ENCODE measurements around the gene NKAPD1. TPM values are rescaled to one million over a fixed set of nuclear protein-coding genes. Genes with fewer than 3 reads are reported as not detected.

The NKAPD1 gene, protein sequence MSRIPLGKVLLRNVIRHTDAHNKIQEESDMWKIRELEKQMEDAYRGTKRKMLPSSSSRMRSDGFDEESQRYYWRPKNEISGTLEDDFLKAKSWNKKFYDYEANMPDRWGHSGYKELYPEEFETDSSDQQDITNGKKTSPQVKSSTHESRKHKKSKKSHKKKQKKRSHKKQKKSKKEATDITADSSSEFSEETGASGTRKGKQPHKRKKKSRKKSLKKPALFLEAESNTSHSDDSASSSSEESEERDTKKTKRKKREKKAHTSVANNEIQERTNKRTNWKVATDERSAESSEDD
- total RNA-seq, result 31.3 TPM

DNA sequence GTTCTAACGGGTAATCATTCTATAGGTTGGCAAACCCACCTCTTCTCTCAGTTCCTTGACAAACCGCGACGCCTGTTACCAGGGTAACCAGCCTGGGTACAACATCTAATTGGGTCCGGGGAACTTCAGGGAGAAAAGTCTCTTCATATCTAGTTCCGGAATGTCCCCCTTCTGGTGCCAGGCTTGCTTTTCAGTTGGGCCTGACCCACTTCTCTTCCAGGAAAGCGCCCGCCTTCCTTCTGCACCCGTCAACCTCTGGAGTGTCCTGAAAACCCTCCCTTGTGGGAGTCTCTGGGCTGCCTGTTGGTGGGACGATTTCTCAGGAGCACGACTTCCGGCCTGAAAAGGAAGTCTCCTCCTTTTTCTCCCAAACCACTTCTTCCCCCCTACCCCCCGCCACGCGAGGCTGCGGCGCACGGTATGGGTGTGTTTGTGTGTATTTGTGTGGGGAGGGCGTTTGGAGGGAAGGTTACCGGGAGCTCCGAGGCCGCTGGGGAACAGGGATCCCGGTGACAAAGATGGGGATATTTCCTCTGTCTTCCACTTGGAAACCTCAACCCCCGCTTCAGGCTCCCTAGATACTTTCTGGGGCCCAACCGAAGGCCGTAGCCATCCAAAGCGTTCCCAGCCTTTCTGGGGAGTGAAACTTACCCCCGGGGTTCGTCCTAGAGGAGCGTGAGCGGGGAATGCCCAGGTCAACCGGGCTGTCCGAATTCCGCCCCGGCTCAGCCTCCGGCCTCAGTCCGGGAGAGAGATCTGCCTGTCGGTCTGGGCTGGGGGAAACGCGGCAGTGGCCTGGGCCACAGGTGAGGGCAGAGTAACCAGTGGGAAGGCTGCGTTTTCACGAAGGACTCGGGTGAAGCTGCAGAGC is at the start of gene NKAPD1, which contains the start of gene PIH1D2:
NKAPD1 (plus strand) TSS at position 359 of the 871 bp plus-strand sequence. CDS start 1,276 bp downstream, outside the sequence.
PIH1D2 (minus strand) TSS at position 77 of the 871 bp plus-strand sequence. CDS start 843 bp downstream, outside the sequence.

DNA sequence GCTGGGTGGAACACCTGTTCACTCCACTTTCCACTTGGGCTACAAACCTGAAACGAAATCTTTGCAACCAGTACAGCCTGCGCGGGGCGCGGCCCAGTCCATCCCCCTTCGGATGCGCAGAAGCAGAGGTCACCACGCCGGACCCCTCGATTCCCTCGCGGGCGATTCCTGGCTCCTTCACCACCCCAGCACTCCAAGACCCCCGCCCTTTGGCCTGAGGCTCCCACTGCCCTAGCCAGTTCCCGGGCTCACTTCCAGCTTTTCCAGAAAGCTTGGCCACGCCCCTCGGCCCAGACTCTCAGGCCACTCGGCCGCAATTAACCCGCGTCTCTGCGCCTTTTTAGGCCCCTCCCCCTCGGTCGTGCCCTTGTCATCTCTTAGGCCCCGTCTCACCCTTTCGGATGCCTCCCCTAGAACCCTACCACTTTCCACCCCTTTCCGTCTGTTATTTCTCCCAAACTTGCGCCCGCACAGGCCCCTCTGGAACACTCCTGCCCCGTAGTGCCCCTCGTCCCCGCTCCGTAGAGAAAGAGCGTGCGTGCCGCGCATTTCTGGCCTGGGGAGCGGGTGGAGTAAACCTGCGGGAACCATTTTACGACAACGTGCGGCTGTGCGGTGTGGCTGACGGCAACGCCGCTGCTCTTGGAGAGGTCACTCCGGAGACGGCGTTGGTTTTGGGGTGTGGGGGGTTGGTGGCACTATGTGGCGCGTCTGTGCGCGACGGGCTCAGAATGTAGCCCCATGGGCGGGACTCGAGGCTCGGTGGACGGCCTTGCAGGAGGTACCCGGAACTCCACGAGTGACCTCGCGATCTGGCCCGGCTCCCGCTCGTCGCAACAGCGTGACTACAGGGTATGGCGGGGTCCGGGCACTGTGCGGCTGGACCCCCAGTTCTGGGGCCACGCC is 49.1 kb upstream of the NKAPD1 start, which contains the start of gene DLAT:
DLAT (plus strand) TSS at position 636 of the 906 bp plus-strand sequence; CDS start at position 701, 65 bp downstream.

DNA sequence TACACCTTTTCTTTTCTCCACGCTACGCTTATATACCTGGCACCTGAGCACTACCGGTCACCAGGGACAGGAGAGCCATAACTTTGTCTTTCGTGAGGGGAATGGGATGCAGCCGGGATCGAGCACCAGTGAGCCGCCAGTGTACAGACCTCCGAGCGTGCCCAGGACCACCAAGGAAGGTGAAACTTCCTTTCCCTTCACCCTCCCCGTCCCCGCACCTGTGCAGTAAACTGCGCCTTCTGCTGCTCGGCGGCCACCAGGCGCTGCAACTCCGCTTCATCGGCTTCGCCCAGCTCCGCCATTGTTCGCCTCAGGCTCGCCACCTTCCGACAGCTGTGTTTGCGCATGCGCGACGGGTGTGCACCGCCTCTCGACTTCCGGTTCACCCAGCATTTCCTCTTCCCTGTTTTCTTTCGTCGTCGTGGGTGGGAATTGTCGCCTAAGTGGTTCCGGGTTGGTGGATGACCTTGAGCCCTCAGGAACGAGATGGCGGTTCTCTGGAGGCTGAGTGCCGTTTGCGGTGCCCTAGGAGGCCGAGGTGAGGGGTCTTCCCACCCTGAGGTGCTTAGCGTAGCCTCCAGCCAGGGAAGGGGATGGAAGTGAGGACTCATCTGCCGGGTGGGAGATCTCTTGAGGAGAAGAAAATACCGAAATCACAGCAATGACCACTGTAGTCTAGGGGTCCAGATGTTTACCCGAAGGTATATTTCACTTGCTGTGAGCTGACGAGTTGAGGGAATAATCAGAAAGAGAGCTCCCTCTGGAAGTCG is 12.5 kb downstream of the NKAPD1 start, which contains the start of the genes SDHD and TIMM8B:
SDHD (plus strand) TSS at position 452 of the 770 bp plus-strand sequence; CDS start at position 487, 35 bp downstream.
TIMM8B (minus strand) TSS at position 335 of the 770 bp plus-strand sequence; CDS start at position 302, 33 bp downstream.

Other genes with a start within 250 kb of the NKAPD1 start
- 67.5 TPM for gene ALG9, start 202.7 kb upstream of the NKAPD1 start, total RNA-seq
- gene FDXACB1, start 195.1 kb upstream of the NKAPD1 start, total RNA-seq, result 4.9 TPM
- 14.3 TPM for gene CFAP68, start 194.8 kb upstream of the NKAPD1 start, total RNA-seq
- gene CRYAB, start 162.5 kb upstream of the NKAPD1 start, total RNA-seq, result 492 TPM
- 1.9 TPM for gene HSPB2, start 161.6 kb upstream of the NKAPD1 start, total RNA-seq
- gene C11orf52, start 155.4 kb upstream of the NKAPD1 start, total RNA-seq, result 1.3 TPM
- gene DIXDC1, start 137.0 kb upstream of the NKAPD1 start, total RNA-seq, result 53.6 TPM
- 35.1 TPM for gene DLAT, start 48.9 kb upstream of the NKAPD1 start, total RNA-seq
- gene PIH1D2, start 282 bp upstream of the NKAPD1 start, total RNA-seq, result 5.9 TPM
- gene TIMM8B, start 12.5 kb downstream of the NKAPD1 start, total RNA-seq, result 48.8 TPM
- gene SDHD, start 12.6 kb downstream of the NKAPD1 start, total RNA-seq, result 70.3 TPM
- gene IL18, start 89.8 kb downstream of the NKAPD1 start, total RNA-seq, result 4.4 TPM
- 0.93 TPM for gene TEX12, start 93.1 kb downstream of the NKAPD1 start, total RNA-seq
- gene BCO2, start 101.2 kb downstream of the NKAPD1 start, total RNA-seq, result 16.1 TPM
- gene PTS, start 152.1 kb downstream of the NKAPD1 start, total RNA-seq, result 34.7 TPM
- gene PLET1, start 186.6 kb downstream of the NKAPD1 start, total RNA-seq, result not detected